ENCODE data around the gene GJA3.

GJA3 gene

GRCh38 chr13:20190481-20191310, 29.8 kb upstream of the GJA3 start:
- no peak for DNase-seq (ENCODE audit: low read depth)
- TF ChIP-seq, protein P1, sequence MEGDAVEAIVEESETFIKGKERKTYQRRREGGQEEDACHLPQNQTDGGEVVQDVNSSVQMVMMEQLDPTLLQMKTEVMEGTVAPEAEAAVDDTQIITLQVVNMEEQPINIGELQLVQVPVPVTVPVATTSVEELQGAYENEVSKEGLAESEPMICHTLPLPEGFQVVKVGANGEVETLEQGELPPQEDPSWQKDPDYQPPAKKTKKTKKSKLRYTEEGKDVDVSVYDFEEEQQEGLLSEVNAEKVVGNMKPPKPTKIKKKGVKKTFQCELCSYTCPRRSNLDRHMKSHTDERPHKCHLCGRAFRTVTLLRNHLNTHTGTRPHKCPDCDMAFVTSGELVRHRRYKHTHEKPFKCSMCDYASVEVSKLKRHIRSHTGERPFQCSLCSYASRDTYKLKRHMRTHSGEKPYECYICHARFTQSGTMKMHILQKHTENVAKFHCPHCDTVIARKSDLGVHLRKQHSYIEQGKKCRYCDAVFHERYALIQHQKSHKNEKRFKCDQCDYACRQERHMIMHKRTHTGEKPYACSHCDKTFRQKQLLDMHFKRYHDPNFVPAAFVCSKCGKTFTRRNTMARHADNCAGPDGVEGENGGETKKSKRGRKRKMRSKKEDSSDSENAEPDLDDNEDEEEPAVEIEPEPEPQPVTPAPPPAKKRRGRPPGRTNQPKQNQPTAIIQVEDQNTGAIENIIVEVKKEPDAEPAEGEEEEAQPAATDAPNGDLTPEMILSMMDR (IDR thresholded peaks at IDR 0.05; ENCODE audit: insufficient read depth, low read depth, low read length, missing control alignments), result no peak
- H3K4me3 ChIP-seq (ENCODE audit: low read depth, low read length), result no peak overlapping the region

DNA sequence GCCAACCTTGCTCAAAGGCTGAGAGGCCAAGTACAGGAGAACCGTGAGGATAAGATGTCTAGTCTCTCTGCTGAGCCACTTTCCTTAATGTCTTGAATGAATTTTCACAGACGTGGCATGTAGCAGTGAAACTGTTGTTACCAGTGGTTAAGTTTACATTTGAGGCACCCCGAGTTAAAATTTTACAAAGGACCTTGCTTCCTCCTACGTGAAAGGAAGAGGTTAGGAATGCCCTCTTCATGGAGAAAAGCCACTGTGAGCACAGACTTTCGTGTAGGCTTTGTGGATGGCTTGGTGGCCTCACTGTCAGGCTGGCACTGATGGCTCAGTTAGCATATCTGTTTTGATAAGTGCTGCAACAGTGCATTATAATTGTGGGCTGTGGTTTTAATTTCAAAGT, 29.2 kb upstream of the GJA3 start:
- DNase-seq (ENCODE audit: low read depth), result no peak
- TF ChIP-seq, protein P1 (IDR thresholded peaks at IDR 0.05; ENCODE audit: insufficient read depth, low read depth, low read length, missing control alignments), result no peak
- no peak overlapping the region for H3K4me3 ChIP-seq (ENCODE audit: low read depth, low read length)

- DNase-seq (ENCODE audit: low read depth), result peak; percentile 40
- H3K4me3 ChIP-seq (ENCODE audit: low read depth, low read length), result no peak overlapping the region
Measured at GRCh38 chr13:20188667-20189553, 28.1 kb upstream of the GJA3 start.

DNA sequence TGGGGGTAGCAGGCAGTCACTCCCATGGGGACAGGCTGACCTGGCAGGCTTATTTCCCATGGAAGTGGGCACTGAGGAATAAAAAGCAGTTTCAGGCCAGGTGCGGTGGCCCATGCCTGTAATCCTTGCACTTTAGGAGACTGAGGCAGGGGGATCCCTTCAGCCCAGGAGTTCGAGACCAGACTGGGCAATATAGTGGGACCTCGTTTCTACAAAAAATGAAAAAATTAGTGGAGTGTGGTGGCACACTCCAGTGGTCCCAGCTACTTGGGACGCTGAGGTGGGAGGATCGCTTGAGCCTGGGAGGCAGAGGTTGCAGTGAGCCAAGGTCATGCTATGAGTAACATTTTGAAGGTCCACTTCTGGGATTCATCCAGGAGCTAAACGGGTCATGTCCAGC, 25.9 kb upstream of the GJA3 start:
- DNase-seq (ENCODE audit: low read depth), result no peak
- no peak overlapping the region for H3K4me3 ChIP-seq (ENCODE audit: low read depth, low read length)
- TF ChIP-seq, protein P1 (IDR thresholded peaks at IDR 0.05; ENCODE audit: insufficient read depth, low read depth, low read length, missing control alignments), result no peak

More at GRCh38 chr13:20188667-20189553, 28.1 kb upstream of the GJA3 start:
- TF ChIP-seq, protein P1 (IDR thresholded peaks at IDR 0.05; ENCODE audit: insufficient read depth, low read depth, low read length, missing control alignments), result peak; percentile 23

GRCh38 chr13:20185366-20186056, 24.7 kb upstream of the GJA3 start:
- TF ChIP-seq, protein P1 (IDR thresholded peaks at IDR 0.05; ENCODE audit: insufficient read depth, low read depth, low read length, missing control alignments), result no peak
- H3K4me3 ChIP-seq (ENCODE audit: low read depth, low read length), result no peak overlapping the region
- DNase-seq (ENCODE audit: low read depth), result no peak

DNA sequence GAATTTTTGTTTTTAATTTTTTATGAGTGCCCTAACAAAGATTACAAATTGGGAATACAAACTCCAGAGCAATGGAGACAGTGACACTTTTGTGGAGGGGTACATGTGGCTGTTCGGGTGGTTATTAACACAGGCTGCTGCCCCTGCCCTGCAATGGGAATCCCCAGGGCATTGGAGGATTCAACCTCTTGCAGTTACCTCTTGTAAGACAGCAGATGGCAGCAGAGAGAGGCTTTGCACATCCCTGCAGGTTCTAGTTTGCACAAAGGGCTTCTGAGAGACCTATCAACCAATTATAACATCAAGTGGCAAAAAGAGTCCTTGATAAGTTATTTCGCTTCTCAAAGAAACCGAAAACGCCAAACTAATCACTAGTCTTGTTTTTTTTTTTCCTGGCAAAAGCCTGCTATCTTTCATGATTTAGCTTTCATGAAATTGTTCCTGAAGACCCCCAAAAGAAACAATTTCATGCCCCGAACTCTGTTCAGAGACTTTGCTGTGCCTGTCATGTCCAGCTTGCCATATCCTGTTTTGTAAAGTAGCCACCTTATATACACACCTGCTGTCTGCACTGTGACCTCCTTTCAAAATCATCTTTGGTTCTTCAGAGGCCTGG, 21.5 kb upstream of the GJA3 start:
- TF ChIP-seq, protein P1 (IDR thresholded peaks at IDR 0.05; ENCODE audit: insufficient read depth, low read depth, low read length, missing control alignments), result peak; percentile 81
- peak; percentile 85 for DNase-seq (ENCODE audit: low read depth)

More for the DNA sequence above, 21.5 kb upstream of the GJA3 start:
- no peak overlapping the region for H3K4me3 ChIP-seq (ENCODE audit: low read depth, low read length)
